Stomach (tissue), 4 donors: ENCODE measurements around the gene GRK3.

Experiments used
- EP300 ChIP-seq: sonication (generic); formaldehyde crosslinking; IDR thresholded peaks from one replicate; pipeline ENCODE4 v1.6.1; 2017; ENCODE audit warnings: antibody characterized with exemption
- POLR2A ChIP-seq, 4 donors: fragments of 450-650 bp; IDR thresholded peaks; one replicate each; pipeline ENCODE4 v1.6.1; 2016; ENCODE audit warnings: antibody characterized with exemption in 4 of 4, control low read depth in 2 of 4, mild to moderate bottlenecking in 1 of 4, moderate library complexity in 1 of 4
- POLR2AphosphoS5 ChIP-seq, 3 donors: sonication (generic); formaldehyde crosslinking; IDR thresholded peaks; one replicate each; pipeline ENCODE4 v1.6.1; 2016; ENCODE audit warnings: antibody characterized with exemption in 3 of 3
- TF ChIP-seq, protein P1 (sequence below), 7 experiments: fragments of 450-650 bp in 4 of 7; fragments of 200-600 bp in 3 of 7; sonication (generic) in 3 of 7; IDR thresholded peaks; one replicate each; pipeline ENCODE4 v1.5.1; 2016 to 2019; ENCODE audit warnings: antibody characterized with exemption in 7 of 7, control low read depth in 2 of 7, mild to moderate bottlenecking in 1 of 7

DNA sequence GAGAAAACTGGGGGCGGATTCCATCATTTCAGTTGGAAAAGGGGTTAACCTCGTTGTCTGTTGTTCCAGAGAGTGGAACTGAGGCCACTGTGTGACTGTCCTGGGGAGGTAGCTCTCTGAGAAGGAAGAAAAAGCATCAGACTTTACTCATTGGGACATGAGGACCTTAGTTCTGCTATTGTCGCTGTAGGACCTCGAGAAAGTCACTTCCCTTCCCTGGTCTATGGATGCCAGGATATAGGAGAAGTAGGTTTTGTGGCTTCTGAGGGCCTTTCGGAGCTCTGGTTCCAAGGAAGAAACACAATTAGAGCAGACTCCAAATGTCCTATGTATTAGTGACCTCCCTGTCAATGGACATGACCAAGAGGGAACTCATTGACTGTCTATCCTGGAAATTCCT is 183.7 kb downstream of the GRK3 start:
- TF ChIP-seq, protein P1, sequence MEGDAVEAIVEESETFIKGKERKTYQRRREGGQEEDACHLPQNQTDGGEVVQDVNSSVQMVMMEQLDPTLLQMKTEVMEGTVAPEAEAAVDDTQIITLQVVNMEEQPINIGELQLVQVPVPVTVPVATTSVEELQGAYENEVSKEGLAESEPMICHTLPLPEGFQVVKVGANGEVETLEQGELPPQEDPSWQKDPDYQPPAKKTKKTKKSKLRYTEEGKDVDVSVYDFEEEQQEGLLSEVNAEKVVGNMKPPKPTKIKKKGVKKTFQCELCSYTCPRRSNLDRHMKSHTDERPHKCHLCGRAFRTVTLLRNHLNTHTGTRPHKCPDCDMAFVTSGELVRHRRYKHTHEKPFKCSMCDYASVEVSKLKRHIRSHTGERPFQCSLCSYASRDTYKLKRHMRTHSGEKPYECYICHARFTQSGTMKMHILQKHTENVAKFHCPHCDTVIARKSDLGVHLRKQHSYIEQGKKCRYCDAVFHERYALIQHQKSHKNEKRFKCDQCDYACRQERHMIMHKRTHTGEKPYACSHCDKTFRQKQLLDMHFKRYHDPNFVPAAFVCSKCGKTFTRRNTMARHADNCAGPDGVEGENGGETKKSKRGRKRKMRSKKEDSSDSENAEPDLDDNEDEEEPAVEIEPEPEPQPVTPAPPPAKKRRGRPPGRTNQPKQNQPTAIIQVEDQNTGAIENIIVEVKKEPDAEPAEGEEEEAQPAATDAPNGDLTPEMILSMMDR (IDR thresholded peaks at IDR 0.05) = no peak
- TF ChIP-seq POLR2AphosphoS5 (IDR thresholded peaks at IDR 0.05) (no peak), POLR2A (IDR thresholded peaks at IDR 0.05) (no peak), EP300 (no peak)
